HepG2 (cell line): ENCODE results near the gene BCAR3. TPM values are rescaled to one million over a fixed set of nuclear protein-coding genes. Genes with fewer than 3 reads are reported as not detected.
"Not testable (repeated sequence)": the region's sequence is repeated elsewhere in the genome, so short reads cannot be mapped to it uniquely, and the experiment has no call there.

Source experiments
- ATAC-seq: fragments of 200-7000 bp; cut with Tn5 transposase; 3 replicates; pipeline ENCODE4 v1.9.1; 2020; ENCODE audit warnings: mild to moderate bottlenecking, moderate library complexity
- BruUV-seq: library from RNA; stranded (reverse); fragments of 400-500 nt; replicated peaks from 2 replicates; lab custom pipeline; 2021; lab: Mats Ljungman, UMichigan
- CTCF ChIA-PET: fragments of 300-600 bp; formaldehyde crosslinking; extraction: SDS; loops from one replicate; lab custom pipeline; 2021; ENCODE audit warnings: low total read pairs, inconsistent platforms, low intra/inter-chr PET ratio; lab: Yijun Ruan, JAX
- POLR2A ChIA-PET: fragments of 350-600 bp; sonication (Branson Sonifier 250); formaldehyde crosslinking; loops from one replicate; lab custom pipeline; 2020; ENCODE audit warnings: antibody characterized with exemption, inconsistent platforms; lab: Yijun Ruan, JAX
- DNase-seq: peaks from one replicate; pipeline ENCODE4 v3.0.0-alpha.2; 2015; ENCODE audit warnings: low spot score
- FAIRE-seq: peaks from 3 replicates; lab custom pipeline; 2011; peaks lifted over from hg19 to GRCh38; lab: Jason Lieb, UNC
- H2AFZ ChIP-seq: one replicate; pipeline ENCODE4 v1.6.1; 2011; ENCODE audit warnings: low read length, inconsistent platforms
- H3K27ac ChIP-seq: fragments of 300-600 bp; 3 replicates; pipeline ENCODE4 v1.8.0; 2011; ENCODE audit warnings: mixed run types, mild to moderate bottlenecking, mixed read lengths, low read length, inconsistent platforms; ENCODE audit not compliant: insufficient read depth; ENCODE audit errors: extremely low read length
- H3K27me3 ChIP-seq, 2 experiments: fragments of 200-600 bp in 1 of 2; 2 replicates in 1 of 2; 3 replicates in 1 of 2; pipeline versions ENCODE4 v1.6.0 to v1.8.0; 2011; ENCODE audit warnings: low read length in 2 of 2, mild to moderate bottlenecking in 2 of 2, moderate library complexity in 2 of 2, inconsistent platforms in 1 of 2; ENCODE audit not compliant: insufficient read depth in 2 of 2, control insufficient read depth in 1 of 2
- H3K36me3 ChIP-seq, 2 experiments: fragments of 200-600 bp in 1 of 2; replicated peaks in 1 of 2; 2 replicates in 1 of 2; 3 replicates in 1 of 2; pipeline versions ENCODE4 v1.5.1 to v1.8.0; 2011; ENCODE audit warnings: low read length in 2 of 2, inconsistent platforms in 1 of 2; ENCODE audit not compliant: insufficient read depth in 2 of 2, control insufficient read depth in 1 of 2
- H3K4me1 ChIP-seq: 2 replicates; pipeline ENCODE4 v1.5.1; 2012; ENCODE audit warnings: low read length, inconsistent platforms; ENCODE audit not compliant: insufficient read depth
- H3K4me2 ChIP-seq: 2 replicates; pipeline ENCODE4 v1.6.0; 2011; ENCODE audit warnings: low read depth, low read length, inconsistent platforms
- H3K4me3 ChIP-seq, 3 experiments: fragments of 200-600 bp in 1 of 3; sonication (generic), shearing (Covaris generic) in 1 of 3; replicated peaks in 1 of 3; 2 replicates each; pipeline ENCODE4 v1.5.1; 2011 to 2016; ENCODE audit warnings: low read length in 3 of 3, inconsistent platforms in 2 of 3, low read depth in 2 of 3, mild to moderate bottlenecking in 2 of 3, control low read depth in 1 of 3, mixed read lengths in 1 of 3; ENCODE audit not compliant: insufficient read depth in 1 of 3
- H3K79me2 ChIP-seq: one replicate; pipeline ENCODE4 v1.6.1; 2011; ENCODE audit warnings: low read length, inconsistent platforms; ENCODE audit not compliant: insufficient read depth
- H3K9ac ChIP-seq: 2 replicates; pipeline ENCODE4 v1.6.0; 2011; ENCODE audit warnings: mild to moderate bottlenecking, low read depth, low read length, inconsistent platforms; ENCODE audit not compliant: insufficient read depth
- H3K9me3 ChIP-seq: 2 replicates; pipeline ENCODE4 v1.5.1; 2012; ENCODE audit warnings: mild to moderate bottlenecking, low read length
- H4K20me1 ChIP-seq: 2 replicates; pipeline ENCODE4 v1.6.0; 2011; ENCODE audit warnings: inconsistent platforms, mild to moderate bottlenecking, low read length, moderate library complexity; ENCODE audit not compliant: insufficient read depth
- BORCS8-MEF2B ChIP-seq: sonication (generic); formaldehyde crosslinking; IDR thresholded peaks from 2 replicates; pipeline ENCODE4 v1.8.0; 2022; ENCODE audit warnings: mild to moderate bottlenecking, missing genetic modification reagents
- KLF12 ChIP-seq: sonication (generic); formaldehyde crosslinking; IDR thresholded peaks from 2 replicates; pipeline ENCODE4 v1.4.0; 2020; ENCODE audit warnings: missing genetic modification reagents, borderline replicate concordance
- NFYB ChIP-seq: sonication (generic); formaldehyde crosslinking; IDR thresholded peaks from 2 replicates; pipeline ENCODE4 v1.4.0; 2020; ENCODE audit warnings: missing genetic modification reagents
- ZNF317 ChIP-seq: sonication (generic); formaldehyde crosslinking; IDR thresholded peaks from 2 replicates; pipeline ENCODE4 v1.5.0; 2020; ENCODE audit warnings: mild to moderate bottlenecking, missing genetic modification reagents
- ZNF33B ChIP-seq: sonication (generic); formaldehyde crosslinking; IDR thresholded peaks from 2 replicates; pipeline ENCODE4 v1.5.1; 2020; ENCODE audit warnings: mild to moderate bottlenecking, missing genetic modification reagents
- WGBS: methylation state at CpG from one replicate; pipeline ENCODE4 v1.1.6; 2017; ENCODE audit warnings: low lambda C conversion rate; 5-methylcytosine and 5-hydroxymethylcytosine counted together
- in situ Hi-C: cut with HindIII; loops from 2 replicates; pipeline ENCODE4 v1.10.0; 2017; ENCODE audit warnings: low pct_unique_long_range_greater_than_20kb; ENCODE audit not compliant: extremely low pct_ligation_motif_present
- intact Hi-C: fragments of 100-400 bp; cut with micrococcal nuclease; formaldehyde crosslinking; loops from one replicate; pipeline ENCODE4 v1.10.0; 2022; ENCODE audit not compliant: unreplicated experiment
- polyA plus RNA-seq, 8 experiments: library from polyadenylated mRNA; depleted of rRNA in 3 of 8; stranded (reverse) in 7 of 8; unstranded in 1 of 8; fragments of >200 nt; fragmentation: Illumina TruSeq in 4 of 8; extraction: Trizol in 4 of 8; gene quantifications; 2 replicates each; pipeline versions ENCODE4 v1.2.1 to v1.2.3, GENCODE V29; 2011 to 2016; ENCODE audit warnings: low read depth in 4 of 8, missing spikeins in 1 of 8, mixed read lengths in 1 of 8; ENCODE audit not compliant: insufficient read depth in 1 of 8
- total RNA-seq, 5 experiments: library from RNA; depleted of rRNA; stranded (reverse); fragments of >200 nt; fragmentation: Illumina TruSeq; extraction: Trizol; gene quantifications; 2 replicates each; pipeline ENCODE4 v1.2.3, GENCODE V29; 2016; ENCODE audit warnings: low read depth in 1 of 5
- TF ChIP-seq, protein P1 (sequence below): sonication (generic); formaldehyde crosslinking; IDR thresholded peaks from 2 replicates; pipeline ENCODE4 v1.4.0; 2020; ENCODE audit warnings: missing genetic modification reagents

BCAR3 gene
- total and polyA plus RNA-seq, 2 of the 13 experiments (the other 11 are each of a cell fraction or from before 2014, with no cell fraction given), result 3.6 to 4.8 TPM

DNA sequence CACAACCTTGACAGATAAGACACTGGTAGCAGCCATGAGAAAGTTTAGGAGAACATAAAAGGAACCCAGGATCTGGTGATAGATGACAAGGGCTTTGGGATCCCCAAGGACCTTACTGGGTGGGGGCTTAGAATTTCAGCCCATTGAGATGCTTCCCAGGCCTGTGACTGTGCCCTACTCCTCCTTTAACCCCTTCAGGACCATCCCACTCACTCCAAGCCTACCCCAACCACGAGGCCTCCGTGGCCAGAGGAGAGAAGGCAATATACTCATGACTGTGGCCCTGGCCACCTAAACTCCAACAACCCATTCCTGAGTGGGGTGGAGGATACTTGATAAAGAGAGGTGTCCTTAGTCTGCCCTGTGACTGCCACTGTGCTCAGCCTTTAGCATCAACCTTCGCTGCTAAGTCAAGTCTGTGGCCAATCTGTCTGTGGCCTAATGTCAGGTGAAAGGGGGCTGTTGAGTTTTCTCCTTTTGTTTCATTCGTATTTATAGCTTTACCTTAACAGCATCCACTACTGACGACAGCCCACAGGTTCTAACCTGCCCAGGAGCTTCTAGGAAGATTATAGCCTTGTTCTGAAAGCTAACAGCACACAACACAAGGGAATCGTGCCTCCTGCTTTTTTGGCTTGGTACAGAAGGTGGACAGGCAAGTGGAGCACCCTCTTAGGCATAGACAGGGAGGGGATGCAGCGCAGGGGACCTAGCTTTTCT, 16.9 kb upstream of the BCAR3 start:
- Histone ChIP-seq H3K27me3 (peaks cover 2 to 3% of the 10 kb centered on the region in 2 experiments; a peak in 3 of 5 replicates), H3K4me2 (no peak overlapping the region), H3K4me3 (no peak overlapping the region), H4K20me1 (no peaks in the 10 kb centered on the region), H2AFZ (no peak overlapping the region), H3K79me2 (no peaks in the 10 kb centered on the region), H3K9me3 (no peaks in the 10 kb centered on the region), H3K4me1 (peaks cover 11% of the 10 kb centered on the region), H3K9ac (no peak overlapping the region), H3K36me3 (no peaks in the 10 kb centered on the region), H3K27ac (no peak overlapping the region)
- DNase-seq, result no peak
- intact Hi-C loops, result no loop called here
- no peak for FAIRE-seq
- CTCF ChIA-PET, result no interaction called here
- TF ChIP-seq BORCS8-MEF2B (no peak), ZNF317 (no peak), ZNF33B (CRISPR knock-in tag) (no peak), NFYB (CRISPR knock-in tag) (no peak), KLF12 (no peak)
- TF ChIP-seq, protein P1, sequence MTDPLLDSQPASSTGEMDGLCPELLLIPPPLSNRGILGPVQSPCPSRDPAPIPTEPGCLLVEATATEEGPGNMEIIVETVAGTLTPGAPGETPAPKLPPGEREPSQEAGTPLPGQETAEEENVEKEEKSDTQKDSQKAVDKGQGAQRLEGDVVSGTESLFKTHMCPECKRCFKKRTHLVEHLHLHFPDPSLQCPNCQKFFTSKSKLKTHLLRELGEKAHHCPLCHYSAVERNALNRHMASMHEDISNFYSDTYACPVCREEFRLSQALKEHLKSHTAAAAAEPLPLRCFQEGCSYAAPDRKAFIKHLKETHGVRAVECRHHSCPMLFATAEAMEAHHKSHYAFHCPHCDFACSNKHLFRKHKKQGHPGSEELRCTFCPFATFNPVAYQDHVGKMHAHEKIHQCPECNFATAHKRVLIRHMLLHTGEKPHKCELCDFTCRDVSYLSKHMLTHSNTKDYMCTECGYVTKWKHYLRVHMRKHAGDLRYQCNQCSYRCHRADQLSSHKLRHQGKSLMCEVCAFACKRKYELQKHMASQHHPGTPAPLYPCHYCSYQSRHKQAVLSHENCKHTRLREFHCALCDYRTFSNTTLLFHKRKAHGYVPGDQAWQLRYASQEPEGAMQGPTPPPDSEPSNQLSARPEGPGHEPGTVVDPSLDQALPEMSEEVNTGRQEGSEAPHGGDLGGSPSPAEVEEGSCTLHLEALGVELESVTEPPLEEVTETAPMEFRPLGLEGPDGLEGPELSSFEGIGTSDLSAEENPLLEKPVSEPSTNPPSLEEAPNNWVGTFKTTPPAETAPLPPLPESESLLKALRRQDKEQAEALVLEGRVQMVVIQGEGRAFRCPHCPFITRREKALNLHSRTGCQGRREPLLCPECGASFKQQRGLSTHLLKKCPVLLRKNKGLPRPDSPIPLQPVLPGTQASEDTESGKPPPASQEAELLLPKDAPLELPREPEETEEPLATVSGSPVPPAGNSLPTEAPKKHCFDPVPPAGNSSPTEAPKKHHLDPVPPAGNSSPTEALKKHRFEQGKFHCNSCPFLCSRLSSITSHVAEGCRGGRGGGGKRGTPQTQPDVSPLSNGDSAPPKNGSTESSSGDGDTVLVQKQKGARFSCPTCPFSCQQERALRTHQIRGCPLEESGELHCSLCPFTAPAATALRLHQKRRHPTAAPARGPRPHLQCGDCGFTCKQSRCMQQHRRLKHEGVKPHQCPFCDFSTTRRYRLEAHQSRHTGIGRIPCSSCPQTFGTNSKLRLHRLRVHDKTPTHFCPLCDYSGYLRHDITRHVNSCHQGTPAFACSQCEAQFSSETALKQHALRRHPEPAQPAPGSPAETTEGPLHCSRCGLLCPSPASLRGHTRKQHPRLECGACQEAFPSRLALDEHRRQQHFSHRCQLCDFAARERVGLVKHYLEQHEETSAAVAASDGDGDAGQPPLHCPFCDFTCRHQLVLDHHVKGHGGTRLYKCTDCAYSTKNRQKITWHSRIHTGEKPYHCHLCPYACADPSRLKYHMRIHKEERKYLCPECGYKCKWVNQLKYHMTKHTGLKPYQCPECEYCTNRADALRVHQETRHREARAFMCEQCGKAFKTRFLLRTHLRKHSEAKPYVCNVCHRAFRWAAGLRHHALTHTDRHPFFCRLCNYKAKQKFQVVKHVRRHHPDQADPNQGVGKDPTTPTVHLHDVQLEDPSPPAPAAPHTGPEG (CRISPR knock-in tag), result no peak
- ATAC-seq, result no peak
- BruUV-seq, result no TSS peak
- in situ Hi-C loops, result no loop called here
- POLR2A ChIA-PET, result no interaction called here
- whole genome bisulfite sequencing, result 50% methylated on average over 5 of the region's 7 CpGs

DNA sequence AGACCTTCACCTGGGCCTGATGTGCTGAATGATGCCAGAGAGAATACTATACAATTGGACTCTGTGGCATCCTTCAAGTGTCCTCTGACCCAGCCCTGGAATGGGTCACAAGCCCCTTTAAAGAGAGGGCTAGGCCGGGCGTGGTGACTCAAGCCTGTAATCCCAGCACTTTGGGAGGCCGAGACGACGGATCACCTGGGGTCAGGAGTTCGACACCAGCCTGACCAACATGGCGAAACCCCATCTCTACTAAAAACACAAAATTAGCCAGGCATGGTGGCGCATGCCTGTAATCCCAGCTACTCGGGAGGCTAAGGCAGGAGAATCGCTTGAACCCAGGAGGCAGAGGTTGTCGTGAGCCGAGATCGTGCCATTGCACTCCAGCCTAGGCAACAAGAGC, 15.9 kb upstream of the BCAR3 start:
- H4K20me1 ChIP-seq, BruUV-seq, H3K36me3 ChIP-seq, H3K4me2 ChIP-seq, H3K27me3 ChIP-seq, H3K4me3 ChIP-seq, H3K27ac ChIP-seq, H3K79me2 ChIP-seq, H3K9me3 ChIP-seq, CTCF ChIA-PET, DNase-seq, ATAC-seq, intact Hi-C loops, H2AFZ ChIP-seq, FAIRE-seq, in situ Hi-C loops, POLR2A ChIA-PET, H3K4me1 ChIP-seq, H3K9ac ChIP-seq: not testable (repeated sequence)
- WGBS, result 66% methylated on average over 13 of the region's 13 CpGs
